OCI-LY7 (cell line): ENCODE data around the gene AGBL1. TPM values are rescaled to one million over a fixed set of nuclear protein-coding genes. Genes with fewer than 3 reads are reported as not detected.

Experiments used
- BruUV-seq: library from RNA; stranded (reverse); fragments of 400-500 nt; replicated peaks from 2 replicates; lab custom pipeline; 2021; lab: Mats Ljungman, UMichigan
- CTCF ChIA-PET: fragments of 300-600 bp; sonication (Branson Sonifier 250); formaldehyde crosslinking; loops from one replicate; lab custom pipeline; 2022; ENCODE audit warnings: antibody characterized with exemption; ENCODE audit not compliant: unreplicated experiment; lab: Charles Lee
- POLR2A ChIA-PET: fragments of 300-600 bp; sonication (Branson Sonifier 250); formaldehyde crosslinking; loops from one replicate; lab custom pipeline; 2022; ENCODE audit warnings: antibody characterized with exemption; lab: Charles Lee
- DNase-seq: peaks from one replicate; pipeline ENCODE4 v3.0.0-alpha.2; 2015; ENCODE audit warnings: low spot score
- H2AFZ ChIP-seq: fragments of 200-600 bp; sonication (generic), shearing (Covaris generic); 2 replicates; pipeline ENCODE4 v1.6.1; 2014; ENCODE audit warnings: mild to moderate bottlenecking, antibody characterized with exemption, low read length, moderate library complexity
- H3K27ac ChIP-seq: fragments of 200-600 bp; sonication (generic); 2 replicates; pipeline ENCODE4 v1.5.1; 2014; ENCODE audit warnings: mixed run types, low read depth, mild to moderate bottlenecking, moderate library complexity, low read length, inconsistent platforms; ENCODE audit not compliant: poor library complexity, severe bottlenecking
- H3K36me3 ChIP-seq: fragments of 200-600 bp; sonication (generic); 2 replicates; pipeline ENCODE4 v1.6.1; 2014; ENCODE audit warnings: mild to moderate bottlenecking, antibody characterized with exemption, low read length, moderate library complexity, mixed read lengths; ENCODE audit not compliant: insufficient read depth
- H3K4me1 ChIP-seq: fragments of 200-600 bp; sonication (generic); 2 replicates; pipeline ENCODE4 v1.5.1; 2014; ENCODE audit warnings: mild to moderate bottlenecking, low read length; ENCODE audit not compliant: insufficient read depth, poor library complexity, severe bottlenecking
- H3K4me2 ChIP-seq: fragments of 200-600 bp; sonication (generic); 2 replicates; pipeline ENCODE4 v1.6.1; 2014; ENCODE audit warnings: mild to moderate bottlenecking, low read length
- H3K4me3 ChIP-seq: fragments of 200-600 bp; sonication (generic); 2 replicates; pipeline ENCODE4 v1.5.1; 2014; ENCODE audit warnings: mild to moderate bottlenecking, low read depth, low read length; ENCODE audit not compliant: poor library complexity, severe bottlenecking
- H3K79me2 ChIP-seq: fragments of 200-600 bp; sonication (generic); 2 replicates; pipeline ENCODE4 v1.6.1; 2016; ENCODE audit warnings: low read depth, mild to moderate bottlenecking, low read length, moderate library complexity, mixed read lengths; ENCODE audit not compliant: insufficient read depth
- H3K9me2 ChIP-seq: fragments of 200-600 bp; sonication (generic); 2 replicates; pipeline ENCODE4 v1.6.1; 2016; ENCODE audit warnings: mild to moderate bottlenecking, low read length, mixed read lengths; ENCODE audit not compliant: insufficient read depth
- H3K9me3 ChIP-seq: fragments of 200-600 bp; sonication (generic); 2 replicates; pipeline ENCODE4 v1.6.1; 2014; ENCODE audit warnings: mild to moderate bottlenecking, mixed run types, low read length, mixed read lengths
- H4K20me1 ChIP-seq: fragments of 200-600 bp; sonication (generic); 2 replicates; pipeline ENCODE4 v1.6.1; 2014; ENCODE audit warnings: mild to moderate bottlenecking, antibody characterized with exemption, low read length, moderate library complexity, mixed read lengths; ENCODE audit not compliant: insufficient read depth
- EZH2phosphoT487 ChIP-seq: fragments of 200-600 bp; sonication (generic); IDR thresholded peaks from 2 replicates; pipeline ENCODE4 v1.6.1; 2018; ENCODE audit warnings: low read depth, borderline replicate concordance, mild to moderate bottlenecking, mixed run types, antibody characterized with exemption, low read length, moderate library complexity, mixed read lengths
- intact Hi-C: fragments of 100-400 bp; cut with micrococcal nuclease; formaldehyde crosslinking; loops from one replicate; pipeline ENCODE4 v1.10.0; 2022; ENCODE audit not compliant: unreplicated experiment
- total RNA-seq, 2 experiments: library from RNA; depleted of rRNA in 1 of 2; stranded (reverse); fragments of >200 nt in 1 of 2; shearing (Covaris generic) in 1 of 2; gene quantifications; 2 replicates each; pipeline ENCODE4 v1.2.3, GENCODE V29; 2014 to 2022
- TF ChIP-seq, protein P1 (sequence below): fragments of 200-600 bp; sonication (generic); conservative IDR thresholded peaks from 2 replicates; pipeline ENCODE4 v1.5.1; 2014; ENCODE audit warnings: mild to moderate bottlenecking, antibody characterized with exemption, low read length, moderate library complexity, mixed read lengths

AGBL1 gene
- total RNA-seq, 2 experiments from 2014 or later, result not detected

DNA sequence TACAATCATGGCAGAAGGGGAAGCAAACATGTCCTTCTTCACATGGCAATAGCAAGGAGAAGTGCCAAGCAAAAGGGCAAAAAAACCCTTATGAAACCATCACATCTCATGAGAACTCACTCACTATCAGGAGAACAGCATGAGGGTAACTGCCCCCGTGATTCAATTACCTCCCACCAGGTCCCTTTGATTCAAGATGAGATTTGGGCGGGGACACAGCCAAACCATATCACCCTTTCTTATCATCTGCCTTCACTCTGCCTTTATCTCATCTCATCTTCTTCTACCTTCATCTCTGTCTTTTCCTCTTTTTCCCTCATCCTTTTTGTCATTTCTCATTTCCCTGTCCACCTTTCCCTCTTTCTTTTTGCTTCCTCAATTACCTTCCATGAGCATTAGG is 149.6 kb downstream of the AGBL1 start:
- H3K36me3 ChIP-seq, result no peaks in the 10 kb centered on the region
- H3K4me3 ChIP-seq, result no peak overlapping the region
- TF ChIP-seq, protein P1, sequence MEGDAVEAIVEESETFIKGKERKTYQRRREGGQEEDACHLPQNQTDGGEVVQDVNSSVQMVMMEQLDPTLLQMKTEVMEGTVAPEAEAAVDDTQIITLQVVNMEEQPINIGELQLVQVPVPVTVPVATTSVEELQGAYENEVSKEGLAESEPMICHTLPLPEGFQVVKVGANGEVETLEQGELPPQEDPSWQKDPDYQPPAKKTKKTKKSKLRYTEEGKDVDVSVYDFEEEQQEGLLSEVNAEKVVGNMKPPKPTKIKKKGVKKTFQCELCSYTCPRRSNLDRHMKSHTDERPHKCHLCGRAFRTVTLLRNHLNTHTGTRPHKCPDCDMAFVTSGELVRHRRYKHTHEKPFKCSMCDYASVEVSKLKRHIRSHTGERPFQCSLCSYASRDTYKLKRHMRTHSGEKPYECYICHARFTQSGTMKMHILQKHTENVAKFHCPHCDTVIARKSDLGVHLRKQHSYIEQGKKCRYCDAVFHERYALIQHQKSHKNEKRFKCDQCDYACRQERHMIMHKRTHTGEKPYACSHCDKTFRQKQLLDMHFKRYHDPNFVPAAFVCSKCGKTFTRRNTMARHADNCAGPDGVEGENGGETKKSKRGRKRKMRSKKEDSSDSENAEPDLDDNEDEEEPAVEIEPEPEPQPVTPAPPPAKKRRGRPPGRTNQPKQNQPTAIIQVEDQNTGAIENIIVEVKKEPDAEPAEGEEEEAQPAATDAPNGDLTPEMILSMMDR, result no peak
- TF ChIP-seq EZH2phosphoT487, result no peak
- H3K79me2 ChIP-seq, result no peaks in the 10 kb centered on the region
- DNase-seq, result no peak
- H3K4me1 ChIP-seq, result no peaks in the 10 kb centered on the region
- H2AFZ ChIP-seq, result no peak overlapping the region
- no peaks in the 10 kb centered on the region for H3K9me3 ChIP-seq
- H3K27ac ChIP-seq, result no peak overlapping the region
- H3K9me2 ChIP-seq, result no peaks in the 10 kb centered on the region
- H3K4me2 ChIP-seq, result no peak overlapping the region
- ChIA-PET CTCF (no interaction called here), POLR2A (no interaction called here)
- no peaks in the 10 kb centered on the region for H4K20me1 ChIP-seq
- BruUV-seq, result no TSS peak
- intact Hi-C loops, result no loop called here

DNA sequence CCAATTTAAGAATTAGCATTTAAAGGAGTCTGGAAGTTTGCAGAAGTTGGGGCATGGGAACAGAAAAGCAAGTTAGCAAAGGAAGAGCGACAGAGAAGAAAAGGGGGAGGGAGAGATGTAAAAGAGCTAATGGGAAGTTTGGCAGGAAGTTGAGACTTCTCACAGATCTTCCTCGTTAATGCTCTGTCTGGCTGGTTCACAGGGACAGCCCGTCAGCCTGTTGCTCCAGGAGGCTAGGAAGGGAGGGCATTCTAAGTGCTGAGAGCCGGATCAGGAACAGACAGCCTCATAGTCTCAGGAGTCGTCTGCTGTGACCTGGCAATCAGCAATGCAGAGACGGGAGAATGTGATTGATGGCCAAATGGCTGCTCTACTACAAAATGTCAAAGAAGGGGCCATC is 150.3 kb downstream of the AGBL1 start:
- TF ChIP-seq EZH2phosphoT487, result no peak
- TF ChIP-seq, protein P1, result no peak
- Histone ChIP-seq H3K9me2 (no peaks in the 10 kb centered on the region), H3K36me3 (no peaks in the 10 kb centered on the region), H3K4me3 (no peak overlapping the region), H3K4me2 (no peak overlapping the region), H4K20me1 (no peaks in the 10 kb centered on the region), H3K4me1 (no peaks in the 10 kb centered on the region), H3K9me3 (no peaks in the 10 kb centered on the region), H3K79me2 (no peaks in the 10 kb centered on the region), H3K27ac (no peak overlapping the region), H2AFZ (no peak overlapping the region)
- no TSS peak for BruUV-seq
- POLR2A ChIA-PET, result interaction anchor here (0.7 kb wide), 1 partner anchor 515 kb away, joined by 3 read pairs; no protein-coding TSS in a partner anchor
- CTCF ChIA-PET, result no interaction called here
- intact Hi-C loops, result loop anchor here (5.0 kb wide), 1 partner anchor 512 kb away; no protein-coding TSS in a partner anchor
- DNase-seq, result no peak

DNA sequence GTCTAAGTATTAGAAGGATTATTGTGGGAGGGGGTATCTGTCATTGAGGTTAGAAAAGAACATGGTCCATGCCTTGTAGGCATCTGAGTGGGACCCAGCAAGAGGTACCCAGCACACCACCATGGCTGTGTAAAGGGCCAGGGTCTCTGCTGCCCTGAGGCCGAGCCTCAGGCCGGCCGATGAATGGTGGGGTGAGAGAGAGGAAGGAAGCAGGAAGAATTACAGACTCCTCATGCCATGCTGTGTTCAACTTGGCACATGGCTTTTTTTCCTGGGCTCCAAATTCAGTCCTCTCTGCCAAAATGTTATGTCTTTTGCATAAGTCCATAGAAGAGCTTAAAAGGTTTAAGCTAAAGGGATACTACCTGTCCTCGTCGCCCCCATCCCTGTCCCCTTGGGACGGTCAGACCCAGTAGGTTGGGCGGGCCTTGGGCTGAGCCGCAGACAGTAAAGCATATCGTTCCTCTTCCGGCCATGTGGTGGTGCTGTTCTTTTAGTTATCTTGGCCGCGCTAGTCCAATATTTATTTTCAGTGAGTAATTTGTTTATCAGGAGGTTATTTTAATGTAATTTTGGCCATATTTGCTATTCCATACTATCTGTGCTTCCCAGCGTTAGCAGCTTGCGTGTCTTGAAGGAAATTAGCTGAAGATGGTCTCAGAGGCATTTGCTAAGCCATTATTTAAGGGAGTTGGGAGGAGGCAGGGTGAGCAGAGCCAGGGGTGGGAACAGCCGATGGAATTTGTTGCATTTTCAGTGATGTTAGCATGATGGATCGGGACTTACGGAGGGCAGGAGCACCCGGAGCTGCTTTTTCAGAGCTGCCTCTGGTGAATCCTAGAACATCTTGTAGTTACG is 152.4 kb downstream of the AGBL1 start:
- intact Hi-C loops, result loop anchor here (5.0 kb wide), 1 partner anchor 510 kb away; no protein-coding TSS in a partner anchor
- H3K9me2 ChIP-seq, result no peaks in the 10 kb centered on the region
- POLR2A ChIA-PET, result interaction anchor here (1.4 kb wide), 1 partner anchor 13 kb away, joined by 3 read pairs; no protein-coding TSS in a partner anchor
- H3K27ac ChIP-seq, result no peak overlapping the region
- no peaks in the 10 kb centered on the region for H4K20me1 ChIP-seq
- peak; percentile 37 for DNase-seq
- H3K4me1 ChIP-seq, result no peaks in the 10 kb centered on the region
- BruUV-seq, result no TSS peak
- H3K4me3 ChIP-seq, result no peak overlapping the region
- no peaks in the 10 kb centered on the region for H3K36me3 ChIP-seq
- H3K79me2 ChIP-seq, result no peaks in the 10 kb centered on the region
- no peak overlapping the region for H2AFZ ChIP-seq
- no peaks in the 10 kb centered on the region for H3K9me3 ChIP-seq
- CTCF ChIA-PET, result no interaction called here
- no peak overlapping the region for H3K4me2 ChIP-seq
- TF ChIP-seq EZH2phosphoT487, result no peak
- TF ChIP-seq, protein P1, result peak; percentile 82
